HTR-8/SVneo (cell line): ENCODE results near the gene BRD7.

Experiments used
- DNase-seq: peaks from one replicate; pipeline ENCODE4 v3.0.0; 2011; ENCODE audit warnings: low spot score, mixed read lengths; ENCODE audit not compliant: insufficient read length
- FAIRE-seq: peaks from 2 replicates; lab custom pipeline; 2011; peaks lifted over from hg19 to GRCh38; lab: Jason Lieb, UNC

BRD7 gene

GRCh38 chr16:50368410-50369132 lies at the start of gene BRD7:
Gene BRD7 (minus strand): TSS chr16:50368988. CDS start chr16:50368774, 214 bp downstream.
- DNase-seq = peak; percentile 55
- no peak for FAIRE-seq

DNA sequence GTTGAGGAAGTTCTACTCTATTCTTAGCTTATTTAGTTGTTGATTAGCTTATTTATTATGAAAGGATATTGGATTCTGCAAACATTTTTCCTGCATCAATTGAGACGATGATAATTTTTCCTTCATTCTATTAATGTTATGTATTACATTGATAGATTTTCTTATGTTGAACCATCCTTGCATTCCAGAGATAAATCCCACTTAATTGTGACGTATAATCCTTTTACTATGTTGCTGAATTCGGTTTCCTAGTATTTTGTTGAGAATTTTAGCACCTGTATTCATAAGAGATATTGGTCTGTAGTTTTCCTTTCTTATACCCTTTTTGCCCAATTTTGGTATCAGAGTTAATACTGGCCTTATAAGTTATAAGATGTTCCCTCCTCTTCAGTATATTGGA lies 47.6 kb upstream of the BRD7 start:
- DNase-seq = no peak

DNA sequence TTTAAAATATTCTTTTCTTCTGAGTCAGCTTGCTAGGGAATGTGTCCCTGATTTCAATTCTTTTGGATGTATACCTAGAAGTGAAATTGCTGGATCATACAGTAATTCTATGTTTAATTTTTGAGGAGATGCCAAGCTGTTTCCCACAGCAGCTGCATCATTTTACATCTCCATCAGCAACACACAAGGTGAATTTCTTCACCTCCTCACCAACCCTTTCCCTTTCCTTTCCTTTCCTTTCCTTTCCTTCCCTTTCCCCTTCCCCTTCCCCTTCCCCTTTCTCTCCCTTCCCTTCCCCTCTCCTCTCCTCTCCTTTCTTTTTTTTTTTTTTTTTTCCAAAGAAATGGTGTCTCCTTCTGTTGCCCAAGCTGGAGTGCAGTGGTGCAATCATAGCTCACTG lies 45.4 kb upstream of the BRD7 start:
- FAIRE-seq (no peak), DNase-seq (no peak)

More for the DNA sequence above, 47.6 kb upstream of the BRD7 start:
- FAIRE-seq = no peak

- FAIRE-seq (no peak), DNase-seq (no peak)
Measured at GRCh38 chr16:50411034-50411433, 42.2 kb upstream of the BRD7 start.

DNA sequence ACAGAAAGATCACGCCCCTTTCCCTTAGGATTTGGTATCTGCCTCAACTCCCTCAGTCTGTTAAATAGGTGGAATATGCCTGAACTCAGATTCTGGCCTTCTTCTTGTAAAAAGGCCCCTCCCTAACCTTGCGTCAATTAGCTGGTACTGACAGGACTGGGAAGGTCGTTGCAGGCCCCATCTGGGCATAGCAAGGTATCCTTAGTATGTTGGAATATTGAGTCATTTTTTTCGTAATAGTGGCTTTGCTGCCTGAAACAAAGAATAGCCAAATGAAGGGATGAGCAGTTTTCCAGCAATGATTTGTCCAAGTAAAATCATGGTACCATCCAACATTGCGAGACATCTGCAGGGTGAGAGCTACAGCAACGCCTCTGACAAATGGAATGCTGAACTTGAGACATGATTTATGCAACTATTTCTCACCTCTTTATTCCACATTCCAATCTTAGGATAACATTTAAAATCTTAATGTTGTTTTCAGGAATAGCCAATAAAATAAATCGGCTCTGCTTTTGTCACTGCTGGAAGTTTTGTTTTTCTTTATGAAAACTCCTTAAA lies 39.3 kb upstream of the BRD7 start:
- FAIRE-seq = no peak

GRCh38 chr16:50407351-50407750 lies 38.6 kb upstream of the BRD7 start:
- FAIRE-seq (no peak), DNase-seq (no peak)

More for the DNA sequence above, 39.3 kb upstream of the BRD7 start:
- DNase-seq = no peak

GRCh38 chr16:50403491-50403890 lies 34.7 kb upstream of the BRD7 start:
- FAIRE-seq (no peak), DNase-seq (no peak)

- FAIRE-seq = no peak
Measured at GRCh38 chr16:50402298-50402895, 33.6 kb upstream of the BRD7 start.

DNA sequence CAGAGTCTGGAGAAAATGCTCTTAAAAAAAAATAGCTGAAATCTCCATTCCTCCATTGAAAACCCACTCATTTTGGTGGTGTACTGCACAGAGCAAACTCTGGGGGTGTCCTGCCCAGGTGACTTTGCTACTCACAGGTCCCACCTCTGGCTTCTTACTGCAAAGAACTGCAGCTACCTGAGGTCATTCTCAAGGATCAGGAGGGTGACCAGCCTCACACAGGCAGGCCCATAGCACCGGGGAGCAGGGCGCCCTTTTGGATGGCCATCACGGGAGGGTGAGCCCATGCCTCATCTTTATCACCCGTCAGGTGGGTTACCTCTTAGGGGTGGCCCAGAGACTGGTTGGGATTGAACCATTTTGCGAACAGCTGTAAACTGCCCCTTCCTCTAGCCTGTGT lies 32.6 kb upstream of the BRD7 start:
- DNase-seq (no peak), FAIRE-seq (no peak)

More at GRCh38 chr16:50402298-50402895, 33.6 kb upstream of the BRD7 start:
- DNase-seq = no peak

DNA sequence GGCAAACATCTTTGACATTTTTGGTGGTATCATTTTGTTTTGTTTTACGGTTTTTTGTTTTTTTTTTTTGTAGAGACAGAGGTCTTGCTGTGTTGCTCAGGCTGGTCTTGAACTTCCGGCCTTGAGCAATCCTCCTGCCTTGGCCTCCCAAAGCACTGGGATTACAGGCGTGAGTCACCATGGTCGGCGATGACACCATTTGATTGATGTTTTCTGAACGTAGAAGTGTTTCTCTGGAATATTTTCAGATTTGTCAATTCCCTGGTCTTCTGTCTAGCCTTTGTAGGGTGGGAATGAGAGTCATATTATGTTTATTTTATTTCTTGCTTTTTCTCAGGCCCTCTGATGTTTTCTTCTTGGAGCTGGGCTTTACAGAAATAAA lies 32.2 kb upstream of the BRD7 start:
- FAIRE-seq = no peak
- no peak for DNase-seq

- DNase-seq (no peak), FAIRE-seq (no peak)
Measured at GRCh38 chr16:50400312-50400966, 31.7 kb upstream of the BRD7 start.

GRCh38 chr16:50399411-50399810 lies 30.6 kb upstream of the BRD7 start:
- FAIRE-seq (no peak), DNase-seq (no peak)

DNA sequence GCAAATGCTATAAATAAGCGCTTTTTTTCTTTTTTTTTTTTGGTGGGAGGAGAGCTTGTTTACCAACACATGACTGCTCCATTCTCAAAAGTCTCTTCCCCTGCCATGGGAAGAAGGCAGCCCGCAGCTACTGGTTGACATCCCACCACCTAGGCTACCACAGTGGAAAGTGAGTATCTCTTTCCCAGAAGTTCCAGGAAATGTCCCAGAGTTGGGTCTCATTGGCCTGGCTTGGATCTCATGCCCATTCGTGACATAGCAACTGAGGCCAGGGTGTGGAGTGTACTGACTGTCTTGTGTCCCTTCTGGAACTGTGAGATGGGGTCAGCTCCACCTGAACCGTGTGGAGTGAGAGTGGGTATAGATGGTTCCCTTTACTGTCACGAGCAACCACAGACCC lies 29.5 kb upstream of the BRD7 start:
- no peak for DNase-seq
- no peak for FAIRE-seq

- FAIRE-seq (no peak), DNase-seq (peak; percentile 31)
Measured at GRCh38 chr16:50396761-50397535, 28.2 kb upstream of the BRD7 start.

GRCh38 chr16:50395763-50396710 lies 27.2 kb upstream of the BRD7 start:
- DNase-seq (no peak), FAIRE-seq (no peak)

DNA sequence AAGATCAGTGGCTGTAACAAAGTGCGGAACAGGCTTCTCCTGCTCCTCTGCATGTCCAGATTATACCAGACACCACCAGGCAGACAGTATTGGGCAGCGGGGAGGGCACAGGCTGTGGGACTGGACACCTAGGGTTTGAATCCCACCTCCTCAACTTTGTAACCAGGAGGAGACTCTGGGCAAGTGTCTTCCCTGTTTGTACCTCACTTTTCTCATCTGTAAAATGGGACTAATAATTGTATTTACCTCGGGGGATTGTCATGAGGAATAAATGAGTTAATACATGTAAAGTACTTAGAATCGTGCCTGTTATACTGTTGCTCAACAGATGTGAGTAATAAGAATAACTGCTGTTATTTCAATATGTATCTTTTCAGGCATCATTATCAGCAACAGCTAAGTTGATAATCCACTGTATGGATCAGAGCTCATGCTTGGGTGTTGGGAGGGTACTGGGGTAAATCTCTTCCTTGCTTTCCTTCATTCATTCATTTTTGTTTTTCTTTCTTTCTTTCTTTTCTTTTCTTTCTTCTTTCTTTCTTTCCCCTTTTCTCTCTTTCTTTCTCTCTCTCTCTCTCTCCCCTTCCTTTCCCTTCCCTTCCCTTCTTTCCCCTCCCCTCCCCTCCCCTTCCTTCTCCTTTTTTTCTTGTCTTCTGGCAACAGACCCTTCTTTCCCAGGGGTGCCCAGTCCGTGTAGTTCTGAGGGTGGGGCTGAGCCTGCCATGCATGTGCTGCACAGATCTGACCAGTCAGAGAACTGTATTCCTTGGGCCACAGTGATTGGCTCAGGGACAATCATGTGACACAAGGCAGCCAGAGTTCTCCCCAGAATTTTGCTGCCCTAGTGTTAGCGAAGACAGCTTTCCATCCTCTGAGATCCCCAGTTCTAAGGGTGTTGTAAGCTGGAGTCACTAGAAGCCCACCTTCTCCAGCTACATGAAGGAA lies 25.3 kb upstream of the BRD7 start:
- no peak for DNase-seq
- FAIRE-seq = no peak

DNA sequence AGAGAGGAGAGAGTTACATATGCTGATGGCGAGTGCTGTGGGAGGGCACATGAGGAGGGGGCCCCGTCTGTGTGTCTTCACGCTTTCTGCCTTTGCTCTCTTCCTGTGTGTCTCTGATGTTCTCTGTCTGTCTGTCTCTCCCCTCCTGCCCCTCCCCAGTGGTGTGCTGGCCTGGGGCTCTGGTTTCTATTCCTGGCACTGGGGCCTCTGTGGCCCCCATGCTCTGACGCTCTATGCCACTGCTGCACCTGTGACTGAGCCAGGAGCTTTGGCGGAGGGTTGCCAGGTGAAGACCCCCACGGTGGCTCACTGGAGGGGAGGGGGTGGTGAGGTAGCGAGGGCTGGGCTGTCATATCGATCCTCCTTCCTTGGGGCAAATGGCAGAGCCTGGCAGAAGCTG lies 24.6 kb upstream of the BRD7 start:
- no peak for DNase-seq
- no peak for FAIRE-seq
